ENCODE measurements around the gene CASZ1.

GRCh38 chr1:10720635-10721034 lies 75.8 kb downstream of the CASZ1 start:
- TF ChIP-seq POLR2AphosphoS5 (IDR thresholded peaks at IDR 0.05; ENCODE audit: low read depth, low read length) (no peak), POLR2A (IDR thresholded peaks at IDR 0.05; ENCODE audit: low read depth, low read length) (no peak), TAF1 (IDR thresholded peaks at IDR 0.05; ENCODE audit: low read depth, low read length) (no peak), POU2F2 (IDR thresholded peaks at IDR 0.05; ENCODE audit: low read depth, low read length) (no peak), SPI1 (IDR thresholded peaks at IDR 0.05; ENCODE audit: low read depth, low read length) (no peak), PAX5 (IDR thresholded peaks at IDR 0.05; ENCODE audit: insufficient read depth, low read length, severe bottlenecking) (no peak)
